ENCODE results near the gene NUP88.

The NUP88 gene

GRCh38 chr17:5418858-5419355, 555 bp downstream of the NUP88 start:
- peak; percentile 73 for DNase-seq

GRCh38 chr17:5416901-5417300, 2.6 kb downstream of the NUP88 start:
- DNase-seq = no peak

- DNase-seq = no peak
These were observed 5.8 kb downstream of the NUP88 start for GRCh38 chr17:5413682-5414081.

- no peak for DNase-seq
These were observed 8.7 kb downstream of the NUP88 start for GRCh38 chr17:5410594-5411272.

- DNase-seq = no peak
These were observed 11.3 kb downstream of the NUP88 start for GRCh38 chr17:5408186-5408585.

GRCh38 chr17:5405400-5405799, 14.1 kb downstream of the NUP88 start:
- no peak for DNase-seq

GRCh38 chr17:5399767-5400166, 19.7 kb downstream of the NUP88 start:
- DNase-seq = no peak

GRCh38 chr17:5396612-5397011, 22.9 kb downstream of the NUP88 start:
- no peak for DNase-seq

GRCh38 chr17:5391678-5392077, 27.8 kb downstream of the NUP88 start:
- no peak for DNase-seq

- no peak for DNase-seq
These were observed 37.9 kb downstream of the NUP88 start for GRCh38 chr17:5381542-5381941.

- no peak for DNase-seq
These were observed 38.8 kb downstream of the NUP88 start for GRCh38 chr17:5380491-5381135.

GRCh38 chr17:5379351-5380107, 39.9 kb downstream of the NUP88 start:
- no peak for DNase-seq

GRCh38 chr17:5378566-5379207, 40.8 kb downstream of the NUP88 start:
- DNase-seq = no peak

GRCh38 chr17:5373112-5373511, 46.4 kb downstream of the NUP88 start:
- no peak for DNase-seq

- no peak for DNase-seq
These were observed 49.1 kb downstream of the NUP88 start for GRCh38 chr17:5370411-5370810.

GRCh38 chr17:5365831-5366230, 53.6 kb downstream of the NUP88 start:
- no peak for DNase-seq

GRCh38 chr17:5364696-5365095, 54.8 kb downstream of the NUP88 start:
- DNase-seq = no peak

- no peak for DNase-seq
These were observed 55.3 kb downstream of the NUP88 start for GRCh38 chr17:5364156-5364555.

GRCh38 chr17:5362162-5362811, 57.2 kb downstream of the NUP88 start:
- no peak for DNase-seq

- no peak for DNase-seq
These were observed 58.0 kb downstream of the NUP88 start for GRCh38 chr17:5361426-5361825.

- no peak for DNase-seq
These were observed 63.9 kb downstream of the NUP88 start for GRCh38 chr17:5355421-5356129.

- DNase-seq = no peak
These were observed 64.5 kb downstream of the NUP88 start for GRCh38 chr17:5354886-5355415.
